ENCODE results near the gene DOK7.

The DOK7 gene

GRCh38 chr4:3437998-3438846 is 24.9 kb upstream of the DOK7 start:
- no peak overlapping the region for H3K4me3 ChIP-seq (ENCODE audit: low read length)
- 91% methylated on average over 28 of the region's 28 CpGs for WGBS
- no peak overlapping the region for H3K9ac ChIP-seq (ENCODE audit: low read depth, low read length)
- no peaks in the 10 kb centered on the region for H3K9me3 ChIP-seq (ENCODE audit: insufficient read depth, low read depth, low read length)
- H3K36me3 ChIP-seq (ENCODE audit: insufficient read depth, low read length) = no peaks in the 10 kb centered on the region
- H3K27me3 ChIP-seq (ENCODE audit: insufficient read depth, low read length) = no peaks in the 10 kb centered on the region
- no peak overlapping the region for H3K27ac ChIP-seq (ENCODE audit: low read depth, low read length)
- no peaks in the 10 kb centered on the region for H3K4me1 ChIP-seq (ENCODE audit: insufficient read depth, low read length)

GRCh38 chr4:3438847-3439180 is 24.3 kb upstream of the DOK7 start:
- Histone ChIP-seq H3K27me3 (ENCODE audit: insufficient read depth, low read length) (no peaks in the 10 kb centered on the region), H3K9me3 (ENCODE audit: insufficient read depth, low read depth, low read length) (no peaks in the 10 kb centered on the region), H3K4me1 (ENCODE audit: insufficient read depth, low read length) (no peaks in the 10 kb centered on the region), H3K27ac (ENCODE audit: low read depth, low read length) (no peak overlapping the region), H3K36me3 (ENCODE audit: insufficient read depth, low read length) (no peaks in the 10 kb centered on the region), H3K9ac (ENCODE audit: low read depth, low read length) (no peak overlapping the region), H3K4me3 (ENCODE audit: low read length) (no peak overlapping the region)
- 91% methylated on average over 10 of the region's 10 CpGs for WGBS

GRCh38 chr4:3439391-3439790 is 23.7 kb upstream of the DOK7 start:
- Histone ChIP-seq H3K4me1 (ENCODE audit: insufficient read depth, low read length) (no peaks in the 10 kb centered on the region), H3K9me3 (ENCODE audit: insufficient read depth, low read depth, low read length) (no peaks in the 10 kb centered on the region), H3K4me3 (ENCODE audit: low read length) (no peak overlapping the region), H3K36me3 (ENCODE audit: insufficient read depth, low read length) (no peaks in the 10 kb centered on the region), H3K9ac (ENCODE audit: low read depth, low read length) (no peak overlapping the region), H3K27me3 (ENCODE audit: insufficient read depth, low read length) (no peaks in the 10 kb centered on the region), H3K27ac (ENCODE audit: low read depth, low read length) (no peak overlapping the region)
- 93% methylated on average over 16 of the region's 16 CpGs for WGBS

GRCh38 chr4:3440011-3440410 is 23.1 kb upstream of the DOK7 start:
- no peaks in the 10 kb centered on the region for H3K36me3 ChIP-seq (ENCODE audit: insufficient read depth, low read length)
- H3K27ac ChIP-seq (ENCODE audit: low read depth, low read length) = no peak overlapping the region
- no peaks in the 10 kb centered on the region for H3K27me3 ChIP-seq (ENCODE audit: insufficient read depth, low read length)
- WGBS = 91% methylated on average over 7 of the region's 7 CpGs
- H3K9me3 ChIP-seq (ENCODE audit: insufficient read depth, low read depth, low read length) = no peaks in the 10 kb centered on the region
- no peak overlapping the region for H3K9ac ChIP-seq (ENCODE audit: low read depth, low read length)
- H3K4me1 ChIP-seq (ENCODE audit: insufficient read depth, low read length) = no peaks in the 10 kb centered on the region
- no peak overlapping the region for H3K4me3 ChIP-seq (ENCODE audit: low read length)

- H3K36me3 ChIP-seq (ENCODE audit: insufficient read depth, low read length) = no peaks in the 10 kb centered on the region
- WGBS = 92% methylated on average over 15 of the region's 15 CpGs
- H3K9ac ChIP-seq (ENCODE audit: low read depth, low read length) = no peak overlapping the region
- H3K27ac ChIP-seq (ENCODE audit: low read depth, low read length) = no peak overlapping the region
- no peaks in the 10 kb centered on the region for H3K4me1 ChIP-seq (ENCODE audit: insufficient read depth, low read length)
- no peaks in the 10 kb centered on the region for H3K27me3 ChIP-seq (ENCODE audit: insufficient read depth, low read length)
- no peaks in the 10 kb centered on the region for H3K9me3 ChIP-seq (ENCODE audit: insufficient read depth, low read depth, low read length)
- no peak overlapping the region for H3K4me3 ChIP-seq (ENCODE audit: low read length)
Measured at GRCh38 chr4:3440979-3441500, 22.1 kb upstream of the DOK7 start.

GRCh38 chr4:3441501-3442459 is 21.3 kb upstream of the DOK7 start, which contains the start of gene HGFAC:
TSS of gene HGFAC (plus strand) at chr4:3441968. CDS start at chr4:3442002, 34 bp downstream.
- Histone ChIP-seq H3K4me1 (ENCODE audit: insufficient read depth, low read length) (no peaks in the 10 kb centered on the region), H3K27me3 (ENCODE audit: insufficient read depth, low read length) (no peaks in the 10 kb centered on the region), H3K27ac (ENCODE audit: low read depth, low read length) (no peak within 1 kb of the TSS), H3K9ac (ENCODE audit: low read depth, low read length) (no peak within 1 kb of the TSS), H3K9me3 (ENCODE audit: insufficient read depth, low read depth, low read length) (no peaks in the 10 kb centered on the region), H3K36me3 (ENCODE audit: insufficient read depth, low read length) (no peaks in the 10 kb centered on the region), H3K4me3 (ENCODE audit: low read length) (no peak within 1 kb of the TSS)
- 92% methylated on average over 27 of the region's 27 CpGs for WGBS

- Histone ChIP-seq H3K27ac (ENCODE audit: low read depth, low read length) (no peak overlapping the region), H3K36me3 (ENCODE audit: insufficient read depth, low read length) (no peaks in the 10 kb centered on the region), H3K9me3 (ENCODE audit: insufficient read depth, low read depth, low read length) (no peaks in the 10 kb centered on the region), H3K27me3 (ENCODE audit: insufficient read depth, low read length) (no peaks in the 10 kb centered on the region), H3K4me1 (ENCODE audit: insufficient read depth, low read length) (no peaks in the 10 kb centered on the region), H3K9ac (ENCODE audit: low read depth, low read length) (no peak overlapping the region), H3K4me3 (ENCODE audit: low read length) (no peak overlapping the region)
- 87% methylated on average over 14 of the region's 14 CpGs for WGBS
Measured at GRCh38 chr4:3442460-3442958, 20.6 kb upstream of the DOK7 start.

GRCh38 chr4:3442959-3443749 is 20.0 kb upstream of the DOK7 start:
- Histone ChIP-seq H3K36me3 (ENCODE audit: insufficient read depth, low read length) (no peaks in the 10 kb centered on the region), H3K4me3 (ENCODE audit: low read length) (no peak overlapping the region), H3K9me3 (ENCODE audit: insufficient read depth, low read depth, low read length) (no peaks in the 10 kb centered on the region), H3K4me1 (ENCODE audit: insufficient read depth, low read length) (no peaks in the 10 kb centered on the region), H3K27me3 (ENCODE audit: insufficient read depth, low read length) (no peaks in the 10 kb centered on the region), H3K27ac (ENCODE audit: low read depth, low read length) (no peak overlapping the region), H3K9ac (ENCODE audit: low read depth, low read length) (no peak overlapping the region)
- WGBS = 67% methylated on average over 36 of the region's 36 CpGs

GRCh38 chr4:3443750-3444309 is 19.3 kb upstream of the DOK7 start:
- H3K27me3 ChIP-seq (ENCODE audit: insufficient read depth, low read length) = no peaks in the 10 kb centered on the region
- no peak overlapping the region for H3K9ac ChIP-seq (ENCODE audit: low read depth, low read length)
- no peaks in the 10 kb centered on the region for H3K9me3 ChIP-seq (ENCODE audit: insufficient read depth, low read depth, low read length)
- no peak overlapping the region for H3K27ac ChIP-seq (ENCODE audit: low read depth, low read length)
- H3K4me3 ChIP-seq (ENCODE audit: low read length) = no peak overlapping the region
- no peaks in the 10 kb centered on the region for H3K36me3 ChIP-seq (ENCODE audit: insufficient read depth, low read length)
- H3K4me1 ChIP-seq (ENCODE audit: insufficient read depth, low read length) = no peaks in the 10 kb centered on the region
- 82% methylated on average over 17 of the region's 17 CpGs for WGBS

GRCh38 chr4:3444351-3445110 is 18.6 kb upstream of the DOK7 start:
- H3K4me1 ChIP-seq (ENCODE audit: insufficient read depth, low read length) = no peaks in the 10 kb centered on the region
- H3K9me3 ChIP-seq (ENCODE audit: insufficient read depth, low read depth, low read length) = no peaks in the 10 kb centered on the region
- 94% methylated on average over 56 of the region's 56 CpGs for WGBS

More at GRCh38 chr4:3444351-3445110, 18.6 kb upstream of the DOK7 start:
- Histone ChIP-seq H3K9ac (ENCODE audit: low read depth, low read length) (no peak overlapping the region), H3K27ac (ENCODE audit: low read depth, low read length) (no peak overlapping the region), H3K36me3 (ENCODE audit: insufficient read depth, low read length) (no peaks in the 10 kb centered on the region), H3K27me3 (ENCODE audit: insufficient read depth, low read length) (no peaks in the 10 kb centered on the region), H3K4me3 (ENCODE audit: low read length) (no peak overlapping the region)
